Esophagus squamous epithelium (tissue), 4 donors: Measurements from ENCODE around the gene NRARP.
A peak's percentile ranks its signal among the peaks of the same experiment; 100 is the strongest.

Source experiments
- CTCF ChIP-seq, 6 experiments: fragments of 450-650 bp in 4 of 6; fragments of 200-600 bp in 2 of 6; sonication (generic) in 2 of 6; IDR thresholded peaks; one replicate each; pipeline ENCODE4 v1.5.1; 2016 to 2019; ENCODE audit warnings: antibody characterized with exemption in 6 of 6, mild to moderate bottlenecking in 4 of 6, moderate library complexity in 4 of 6
- POLR2A ChIP-seq, 4 donors: fragments of 450-650 bp; IDR thresholded peaks; one replicate each; pipeline ENCODE4 v1.6.1; 2017; ENCODE audit warnings: antibody characterized with exemption in 4 of 4, mild to moderate bottlenecking in 4 of 4, moderate library complexity in 3 of 4

- TF ChIP-seq POLR2A (IDR thresholded peaks at IDR 0.05) (peak in 3 of 4 donors; percentile 75 to 96 (median 79)), CTCF (IDR thresholded peaks at IDR 0.05) (no peak)
These were observed at the start of gene NRARP for GRCh38 chr9:137302118-137302448.
